Endodermal cell (in vitro differentiated cells): Measurements from ENCODE around the gene RTP4. TPM values are rescaled to one million over a fixed set of nuclear protein-coding genes. Genes with fewer than 3 reads are reported as not detected.
A peak's percentile ranks its signal among the peaks of the same experiment; 100 is the strongest.

Experiments
- DNase-seq: peaks from one replicate; pipeline ENCODE4 v3.0.0-alpha.2; 2017
- H3K27ac ChIP-seq: 2 replicates; pipeline ENCODE4 v1.5.1; 2013; ENCODE audit warnings: mild to moderate bottlenecking, low read depth, low read length, moderate library complexity
- H3K27me3 ChIP-seq: 2 replicates; pipeline ENCODE4 v1.6.1; 2013; ENCODE audit warnings: mild to moderate bottlenecking, low read length, moderate library complexity; ENCODE audit not compliant: insufficient read depth, control insufficient read depth, poor library complexity, severe bottlenecking
- H3K36me3 ChIP-seq: 2 replicates; pipeline ENCODE4 v1.7.0; 2013; ENCODE audit warnings: mild to moderate bottlenecking, low read length, moderate library complexity; ENCODE audit not compliant: control insufficient read depth, insufficient read depth
- H3K4me1 ChIP-seq: one replicate; pipeline ENCODE4 v1.7.0; 2013; ENCODE audit warnings: low read length; ENCODE audit not compliant: control insufficient read depth, insufficient read depth
- H3K4me3 ChIP-seq: 2 replicates; pipeline ENCODE4 v1.5.1; 2013; ENCODE audit warnings: mild to moderate bottlenecking, low read length, moderate library complexity
- H3K9ac ChIP-seq: 2 replicates; pipeline ENCODE4 v1.6.1; 2013; ENCODE audit warnings: mild to moderate bottlenecking, low read length, moderate library complexity; ENCODE audit not compliant: poor library complexity, severe bottlenecking; ENCODE audit errors: extremely low read depth
- H3K9me3 ChIP-seq: 2 replicates; pipeline ENCODE4 v1.6.1; 2013; ENCODE audit warnings: mild to moderate bottlenecking, low read length, moderate library complexity; ENCODE audit not compliant: control insufficient read depth
- H3K27ac Mint-ChIP-seq: 2 replicates; pipeline ENCODE4 v1.8.0; 2020; ENCODE audit warnings: mixed read lengths
- H3K27me3 Mint-ChIP-seq: 2 replicates; pipeline ENCODE4 v1.8.0; 2021; ENCODE audit warnings: mild to moderate bottlenecking, mixed read lengths; ENCODE audit not compliant: insufficient read depth
- H3K36me3 Mint-ChIP-seq: 2 replicates; pipeline ENCODE4 v1.8.0; 2020; ENCODE audit warnings: low read depth, mixed read lengths
- H3K4me1 Mint-ChIP-seq: 2 replicates; pipeline ENCODE4 v1.8.0; 2020; ENCODE audit warnings: mixed read lengths
- H3K4me3 Mint-ChIP-seq: 2 replicates; pipeline ENCODE4 v1.8.0; 2020; ENCODE audit warnings: mild to moderate bottlenecking, moderate library complexity, mixed read lengths
- H3K9me3 Mint-ChIP-seq: 2 replicates; pipeline ENCODE4 v1.8.0; 2020; ENCODE audit warnings: mild to moderate bottlenecking, mixed read lengths
- CTCF ChIP-seq: fragments of 200-600 bp; sonication (generic); conservative IDR thresholded peaks from 2 replicates; pipeline ENCODE4 v1.5.0; 2021; ENCODE audit warnings: antibody characterized with exemption, mild to moderate bottlenecking
- WGBS, 2 experiments: methylation state at CpG; one replicate each; pipeline versions ENCODE4 v1.1.5 to v1.1.7; 2013; ENCODE audit warnings: missing lambda C conversion rate in 2 of 2, mixed read lengths in 1 of 2; ENCODE audit not compliant: insufficient coverage in 1 of 2, insufficient read length in 1 of 2; 5-methylcytosine and 5-hydroxymethylcytosine counted together
- long read RNA-seq, 4 experiments: library from polyadenylated mRNA in 2 of 4; library from RNA in 1 of 4; library from capped mRNA in 1 of 4; stranded (forward) in 3 of 4; unstranded in 1 of 4; transcript quantifications; one replicate each; pipeline ENCODE4 v2.0.0, GENCODE V29; 2020 to 2021; ENCODE audit warnings: inconsistent platforms in 1 of 4
- polyA plus RNA-seq, 2 experiments: library from polyadenylated mRNA; stranded (reverse); fragments of 50-300 nt; gene quantifications; one replicate each; pipeline ENCODE4 v1.2.3, GENCODE V29; 2013
- total RNA-seq, 2 donors: library from RNA; stranded (reverse); fragmentation: NEBNext Ultra II Directional in 1 of 2; extraction: Animal tissue kit (Norgen Biotek cat#: 25700) in 1 of 2; gene quantifications; 2 replicates in 1 of 2; 3 replicates in 1 of 2; pipeline ENCODE4 v1.2.1, GENCODE V29; 2021

Gene RTP4
- not detected for total RNA-seq
- polyA plus RNA-seq (2013, experiment 1 of 2), result not detected
- not detected for polyA plus RNA-seq (2013, experiment 2 of 2)
- long read RNA-seq, experiment 1, result 0 reads
- long read RNA-seq, experiment 2, result 0 reads
- long read RNA-seq, experiment 3, result 0 reads
- long read RNA-seq, experiment 4, result 0 reads

GRCh38 chr3:187368251-187369088, at the start of gene RTP4:
RTP4 (plus strand) TSS chr3:187368385; CDS start chr3:187368442, 57 bp downstream.
- H3K36me3 Mint-ChIP-seq, result no peaks in the 10 kb centered on the region
- H3K9ac ChIP-seq, result no peak within 1 kb of the TSS
- no peak within 1 kb of the TSS for H3K27ac ChIP-seq
- no peaks in the 10 kb centered on the region for H3K36me3 ChIP-seq
- no peaks in the 10 kb centered on the region for H3K27me3 ChIP-seq
- H3K4me3 ChIP-seq, result no peak within 1 kb of the TSS
- peaks cover 30% of the 10 kb centered on the region for H3K4me1 Mint-ChIP-seq
- H3K27ac Mint-ChIP-seq, result no peak within 1 kb of the TSS
- 94 to 95% methylated on average over 8 to 10 of the region's 10 CpGs for WGBS, 2 experiments
- TF ChIP-seq CTCF, result no peak
- no peaks in the 10 kb centered on the region for H3K27me3 Mint-ChIP-seq
- no peak within 1 kb of the TSS for H3K4me3 Mint-ChIP-seq
- H3K9me3 ChIP-seq, result no peaks in the 10 kb centered on the region
- H3K9me3 Mint-ChIP-seq, result peaks cover 5% of the 10 kb centered on the region
- peaks cover 11% of the 10 kb centered on the region for H3K4me1 ChIP-seq
- DNase-seq, result no peak

GRCh38 chr3:187318819-187319616, 49.2 kb upstream of the RTP4 start:
- peaks cover 7% of the 10 kb centered on the region for H3K4me1 ChIP-seq
- H3K27me3 ChIP-seq, result peaks cover 29% of the 10 kb centered on the region
- no peaks in the 10 kb centered on the region for H3K36me3 ChIP-seq
- DNase-seq, result peak; percentile 78
- Mint-ChIP-seq H3K4me3 (no peak overlapping the region), H3K27ac (no peak overlapping the region), H3K4me1 (peaks cover 17% of the 10 kb centered on the region), H3K27me3 (peaks cover 32% of the 10 kb centered on the region), H3K9me3 (no peaks in the 10 kb centered on the region), H3K36me3 (no peaks in the 10 kb centered on the region)
- peak; percentile 96 for TF ChIP-seq CTCF
- no peaks in the 10 kb centered on the region for H3K9me3 ChIP-seq
- 22 to 45% methylated on average over 8 to 13 of the region's 13 CpGs for WGBS, 2 experiments
- H3K9ac ChIP-seq, result no peak overlapping the region
- H3K27ac ChIP-seq, result no peak overlapping the region
- no peak overlapping the region for H3K4me3 ChIP-seq

- Histone ChIP-seq H3K9ac (no peak overlapping the region), H3K9me3 (no peaks in the 10 kb centered on the region), H3K36me3 (no peaks in the 10 kb centered on the region), H3K27me3 (peaks cover 21% of the 10 kb centered on the region), H3K27ac (no peak overlapping the region), H3K4me3 (no peak overlapping the region), H3K4me1 (peaks cover 7% of the 10 kb centered on the region)
- H3K36me3 Mint-ChIP-seq, result no peaks in the 10 kb centered on the region
- H3K27me3 Mint-ChIP-seq, result peaks cover 28% of the 10 kb centered on the region
- DNase-seq, result peak; percentile 95
- H3K9me3 Mint-ChIP-seq, result no peaks in the 10 kb centered on the region
- peak; percentile 97 for TF ChIP-seq CTCF
- no peak overlapping the region for H3K27ac Mint-ChIP-seq
- WGBS, 2 experiments, result 38 to 39% methylated on average over 3 to 6 of the region's 7 CpGs
- H3K4me1 Mint-ChIP-seq, result peaks cover 17% of the 10 kb centered on the region
- H3K4me3 Mint-ChIP-seq, result no peak overlapping the region
Observed at GRCh38 chr3:187319699-187320302, 48.4 kb upstream of the RTP4 start.
